Measurements from ENCODE around the gene CD5L. TPM values are rescaled to one million over a fixed set of nuclear protein-coding genes. Genes with fewer than 3 reads are reported as not detected.

CD5L gene
- total RNA-seq (ENCODE audit: low replicate concordance), result not detected in 2 replicates

GRCh38 chr1:157841708-157842107, at the start of gene CD5L:
Gene CD5L (minus strand): TSS chr1:157841808. CDS start chr1:157841701, 107 bp downstream.
- Histone ChIP-seq H2AFZ (replicated peaks) (peak within 1 kb of the TSS; percentile 17), H3K27me3 (no peaks in the 10 kb centered on the region), H3K9ac (no peak within 1 kb of the TSS), H3K36me3 (no peaks in the 10 kb centered on the region), H3K4me3 (no peak within 1 kb of the TSS), H3K79me2 (ENCODE audit: low read depth) (no peaks in the 10 kb centered on the region), H4K20me1 (ENCODE audit: low read depth) (no peaks in the 10 kb centered on the region), H3K4me2 (no peak within 1 kb of the TSS), H3F3A (ENCODE audit: low read depth) (no peaks in the 10 kb centered on the region), H3K4me1 (no peaks in the 10 kb centered on the region), H3K27ac (no peak within 1 kb of the TSS), H3K9me3 (ENCODE audit: low read depth) (no peaks in the 10 kb centered on the region)
- TF ChIP-seq EZH2 (IDR thresholded peaks at IDR 0.05), result no peak
- no peak for TF ChIP-seq EZH2phosphoT487 (IDR thresholded peaks at IDR 0.05)
- no peak for TF ChIP-seq CTCF (IDR thresholded peaks at IDR 0.05)
- no peak for DNase-seq (ENCODE audit: low spot score)
- Mint-ChIP-seq H3K27me3 (ENCODE audit: insufficient read depth, low read depth) (peaks cover 3% of the 10 kb centered on the region), H3K4me1 (no peaks in the 10 kb centered on the region), H3K9me3 (no peaks in the 10 kb centered on the region), H3K4me3 (no peak within 1 kb of the TSS), H3K36me3 (no peaks in the 10 kb centered on the region), H3K27ac (no peak within 1 kb of the TSS)

GRCh38 chr1:157882580-157882979, 41.0 kb upstream of the CD5L start:
- TF ChIP-seq EZH2phosphoT487 (IDR thresholded peaks at IDR 0.05) (no peak), EZH2 (IDR thresholded peaks at IDR 0.05) (no peak), CTCF (IDR thresholded peaks at IDR 0.05) (no peak)
- H3K27me3 Mint-ChIP-seq (ENCODE audit: insufficient read depth, low read depth), result peaks cover 4% of the 10 kb centered on the region

GRCh38 chr1:157880621-157881020, 39.0 kb upstream of the CD5L start:
- Histone ChIP-seq H2AFZ (replicated peaks) (no peak overlapping the region), H3K9ac (no peak overlapping the region), H3K27ac (no peak overlapping the region), H3K4me2 (no peak overlapping the region), H3K79me2 (ENCODE audit: low read depth) (no peaks in the 10 kb centered on the region), H3K4me1 (no peaks in the 10 kb centered on the region), H3F3A (ENCODE audit: low read depth) (no peaks in the 10 kb centered on the region), H3K9me3 (ENCODE audit: low read depth) (no peaks in the 10 kb centered on the region), H3K27me3 (no peaks in the 10 kb centered on the region), H4K20me1 (ENCODE audit: low read depth) (no peaks in the 10 kb centered on the region), H3K4me3 (no peak overlapping the region), H3K36me3 (no peaks in the 10 kb centered on the region)
- no peak for TF ChIP-seq EZH2 (IDR thresholded peaks at IDR 0.05)
- TF ChIP-seq EZH2phosphoT487 (IDR thresholded peaks at IDR 0.05), result no peak
- no peak for TF ChIP-seq CTCF (IDR thresholded peaks at IDR 0.05)
- Mint-ChIP-seq H3K9me3 (no peaks in the 10 kb centered on the region), H3K4me1 (no peaks in the 10 kb centered on the region), H3K27me3 (ENCODE audit: insufficient read depth, low read depth) (no peaks in the 10 kb centered on the region), H3K4me3 (no peak overlapping the region), H3K36me3 (no peaks in the 10 kb centered on the region), H3K27ac (no peak overlapping the region)
- no peak for DNase-seq (ENCODE audit: low spot score)

More at GRCh38 chr1:157882580-157882979, 41.0 kb upstream of the CD5L start:
- Histone ChIP-seq H3K36me3 (no peaks in the 10 kb centered on the region), H3K9ac (no peak overlapping the region), H3K4me2 (no peak overlapping the region), H3K4me3 (no peak overlapping the region), H3K27me3 (no peaks in the 10 kb centered on the region), H3K27ac (no peak overlapping the region), H3K9me3 (ENCODE audit: low read depth) (no peaks in the 10 kb centered on the region), H2AFZ (replicated peaks) (no peak overlapping the region), H3F3A (ENCODE audit: low read depth) (no peaks in the 10 kb centered on the region), H3K79me2 (ENCODE audit: low read depth) (no peaks in the 10 kb centered on the region), H3K4me1 (no peaks in the 10 kb centered on the region), H4K20me1 (ENCODE audit: low read depth) (no peaks in the 10 kb centered on the region)
- no peak overlapping the region for H3K27ac Mint-ChIP-seq
- H3K36me3 Mint-ChIP-seq, result no peaks in the 10 kb centered on the region
- no peak for DNase-seq (ENCODE audit: low spot score)
- no peak overlapping the region for H3K4me3 Mint-ChIP-seq
- H3K4me1 Mint-ChIP-seq, result no peaks in the 10 kb centered on the region
- H3K9me3 Mint-ChIP-seq, result no peaks in the 10 kb centered on the region
